Measurements from ENCODE around the gene SUN3.

The SUN3 gene

DNA sequence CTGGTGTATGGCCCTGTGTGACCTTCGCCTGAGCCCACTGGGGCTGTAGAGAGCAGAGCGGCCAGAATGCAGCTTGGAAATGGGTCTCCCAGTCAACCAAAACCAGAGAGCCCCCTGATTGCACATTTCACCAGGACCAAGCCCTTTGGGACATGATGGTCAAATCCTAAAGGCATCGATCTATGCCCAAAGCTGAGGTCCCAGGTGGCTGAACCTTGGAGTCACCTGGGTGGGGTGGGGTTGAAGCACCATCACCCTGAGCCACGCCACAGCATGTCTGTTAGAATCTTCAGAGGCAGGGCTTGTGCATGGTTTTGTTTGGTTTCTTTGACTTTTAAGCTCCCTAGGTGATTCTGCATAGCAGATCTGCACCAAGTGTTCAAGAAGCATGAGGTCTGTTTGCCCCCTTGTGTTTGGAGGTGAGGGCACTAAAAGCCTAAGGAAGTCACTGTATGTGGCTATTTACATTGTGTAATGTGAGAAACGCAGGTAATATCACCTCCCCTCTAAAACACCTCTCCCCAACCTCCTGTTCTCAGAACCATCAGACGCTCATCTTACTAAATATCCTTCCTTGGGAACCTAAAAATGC, 90.2 kb downstream of the SUN3 start:
- no peak for DNase-seq (ENCODE audit: low read depth)

DNA sequence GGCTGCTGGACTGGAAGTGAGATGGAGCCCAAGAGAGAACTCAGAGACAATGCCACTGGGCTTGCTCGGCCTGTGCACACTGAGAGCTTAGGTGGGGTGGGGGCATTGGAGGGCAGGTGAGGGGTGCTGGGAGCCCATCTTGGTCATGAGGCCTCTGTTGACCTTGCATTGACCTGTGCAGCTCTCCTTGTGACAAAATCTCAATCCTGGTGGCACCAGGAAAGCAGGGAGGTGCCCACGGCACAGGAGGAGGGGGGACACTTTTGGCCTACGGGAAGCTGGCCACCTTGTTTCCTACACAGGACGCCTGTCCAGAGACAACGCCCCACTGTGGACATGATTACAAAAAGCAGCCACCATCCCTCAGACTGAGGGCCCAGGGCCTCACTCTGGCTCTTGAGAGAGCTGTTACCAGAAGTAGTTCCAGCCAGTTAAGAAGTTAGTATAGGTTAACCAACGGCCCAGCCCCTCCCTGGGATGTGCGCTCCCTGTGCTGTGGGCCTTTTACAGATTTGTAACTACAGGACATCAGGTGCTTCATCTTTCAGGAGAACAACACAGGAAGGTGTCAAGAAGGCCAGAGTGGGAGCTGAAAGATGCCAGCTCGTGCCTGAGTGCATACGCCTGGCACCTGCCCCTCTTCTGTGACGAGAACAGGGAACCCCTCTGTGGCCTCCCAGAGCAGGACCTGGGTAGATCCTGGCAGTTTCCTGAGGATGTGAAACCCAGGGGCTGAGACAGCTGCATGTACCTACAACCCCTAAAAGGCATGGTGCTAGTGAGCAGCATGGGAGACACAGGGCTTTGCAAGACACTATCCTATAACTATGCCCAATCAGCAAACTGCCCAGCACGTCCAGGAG, 91.0 kb downstream of the SUN3 start:
- DNase-seq (ENCODE audit: low read depth) = no peak
- no peak overlapping the region for H3K4me3 ChIP-seq (ENCODE audit: low read depth, low read length)
- TF ChIP-seq MYC (IDR thresholded peaks at IDR 0.05; ENCODE audit: low read depth, low read length) (no peak), POLR2A (IDR thresholded peaks at IDR 0.05; ENCODE audit: extremely low read depth, insufficient read length) (no peak)
- TF ChIP-seq, protein P1, sequence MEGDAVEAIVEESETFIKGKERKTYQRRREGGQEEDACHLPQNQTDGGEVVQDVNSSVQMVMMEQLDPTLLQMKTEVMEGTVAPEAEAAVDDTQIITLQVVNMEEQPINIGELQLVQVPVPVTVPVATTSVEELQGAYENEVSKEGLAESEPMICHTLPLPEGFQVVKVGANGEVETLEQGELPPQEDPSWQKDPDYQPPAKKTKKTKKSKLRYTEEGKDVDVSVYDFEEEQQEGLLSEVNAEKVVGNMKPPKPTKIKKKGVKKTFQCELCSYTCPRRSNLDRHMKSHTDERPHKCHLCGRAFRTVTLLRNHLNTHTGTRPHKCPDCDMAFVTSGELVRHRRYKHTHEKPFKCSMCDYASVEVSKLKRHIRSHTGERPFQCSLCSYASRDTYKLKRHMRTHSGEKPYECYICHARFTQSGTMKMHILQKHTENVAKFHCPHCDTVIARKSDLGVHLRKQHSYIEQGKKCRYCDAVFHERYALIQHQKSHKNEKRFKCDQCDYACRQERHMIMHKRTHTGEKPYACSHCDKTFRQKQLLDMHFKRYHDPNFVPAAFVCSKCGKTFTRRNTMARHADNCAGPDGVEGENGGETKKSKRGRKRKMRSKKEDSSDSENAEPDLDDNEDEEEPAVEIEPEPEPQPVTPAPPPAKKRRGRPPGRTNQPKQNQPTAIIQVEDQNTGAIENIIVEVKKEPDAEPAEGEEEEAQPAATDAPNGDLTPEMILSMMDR (IDR thresholded peaks at IDR 0.05; ENCODE audit: low read depth, low read length) = no peak
- TF ChIP-seq, protein P2, sequence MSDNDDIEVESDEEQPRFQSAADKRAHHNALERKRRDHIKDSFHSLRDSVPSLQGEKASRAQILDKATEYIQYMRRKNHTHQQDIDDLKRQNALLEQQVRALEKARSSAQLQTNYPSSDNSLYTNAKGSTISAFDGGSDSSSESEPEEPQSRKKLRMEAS (IDR thresholded peaks at IDR 0.05; ENCODE audit: low read depth, low read length) = no peak

More for the DNA sequence above, 90.2 kb downstream of the SUN3 start:
- H3K4me3 ChIP-seq (ENCODE audit: low read depth, low read length) = no peak overlapping the region
- TF ChIP-seq, protein P2 (IDR thresholded peaks at IDR 0.05; ENCODE audit: low read depth, low read length) = no peak
- TF ChIP-seq, protein P1 (IDR thresholded peaks at IDR 0.05; ENCODE audit: low read depth, low read length) = peak; percentile 3
- no peak for TF ChIP-seq POLR2A (IDR thresholded peaks at IDR 0.05; ENCODE audit: extremely low read depth, insufficient read length)

All from NB4 (cell line).